Naive thymus-derived CD8-positive, alpha-beta T cell (primary cell): ENCODE data around the gene ZKSCAN1. TPM values are rescaled to one million over a fixed set of nuclear protein-coding genes. Genes with fewer than 3 reads are reported as not detected.

Experiments used
- ATAC-seq, 2 donors: fragments of 150-1000 bp; cut with Tn5 transposase in 1 of 2; sonication (Bioruptor Pico), chemical (Tn5 transposase) in 1 of 2; 1 replicate in 1 of 2; 2 replicates in 1 of 2; pipeline ENCODE4 v1.10.0; 2021; ENCODE audit warnings: mild to moderate bottlenecking in 2 of 2, moderate library complexity in 2 of 2
- POLR2A ChIA-PET: fragments of 350-600 bp; sonication (Branson Sonifier 250); formaldehyde crosslinking; loops from one replicate; lab custom pipeline; 2021; ENCODE audit warnings: antibody characterized with exemption; lab: Charles Lee
- DNase-seq, 10 donors: peaks; one replicate each; pipeline versions ENCODE4 v3.0.0 to v3.0.0-alpha.2; 2020 to 2022
- H3K27ac Mint-ChIP-seq, 10 donors: one replicate each; pipeline ENCODE4 v1.8.0; 2020 to 2022; ENCODE audit warnings: mild to moderate bottlenecking in 10 of 10, mixed read lengths in 10 of 10, moderate library complexity in 4 of 10, inconsistent platforms in 1 of 10
- H3K27me3 Mint-ChIP-seq, 5 donors: one replicate each; pipeline ENCODE4 v1.8.0; 2021 to 2022; ENCODE audit warnings: mixed read lengths in 5 of 5
- H3K36me3 Mint-ChIP-seq, 3 donors: one replicate each; pipeline ENCODE4 v1.8.0; 2020 to 2022; ENCODE audit warnings: mixed read lengths in 3 of 3, mild to moderate bottlenecking in 2 of 3, inconsistent platforms in 1 of 3
- H3K4me1 Mint-ChIP-seq, 4 donors: one replicate each; pipeline ENCODE4 v1.8.0; 2021 to 2022; ENCODE audit warnings: mixed read lengths in 4 of 4
- H3K4me3 Mint-ChIP-seq, 10 donors: one replicate each; pipeline ENCODE4 v1.8.0; 2020 to 2022; ENCODE audit warnings: mild to moderate bottlenecking in 10 of 10, mixed read lengths in 10 of 10, moderate library complexity in 6 of 10, inconsistent platforms in 1 of 10
- H3K9me3 Mint-ChIP-seq, 9 donors: one replicate each; pipeline ENCODE4 v1.8.0; 2020 to 2022; ENCODE audit warnings: mixed read lengths in 9 of 9, mild to moderate bottlenecking in 3 of 9, inconsistent platforms in 1 of 9, moderate library complexity in 1 of 9
- polyA plus RNA-seq, 3 donors: library from polyadenylated mRNA; unstranded; fragments of 300-500 nt; fragmentation: Illumina TruSeq; gene quantifications; one replicate each; pipeline ENCODE4 v1.2.3, GENCODE V29; 2021
- total RNA-seq, 8 experiments: library from RNA in 2 of 8; stranded (reverse) in 2 of 8; gene quantifications; one replicate each; pipeline ENCODE4 v1.2.3 and lab custom pipeline; 2021 to 2026

The ZKSCAN1 gene
- total and polyA plus RNA-seq, 5 experiments from 2014 or later = 39.1 to 108 (median 63.6) TPM

DNA sequence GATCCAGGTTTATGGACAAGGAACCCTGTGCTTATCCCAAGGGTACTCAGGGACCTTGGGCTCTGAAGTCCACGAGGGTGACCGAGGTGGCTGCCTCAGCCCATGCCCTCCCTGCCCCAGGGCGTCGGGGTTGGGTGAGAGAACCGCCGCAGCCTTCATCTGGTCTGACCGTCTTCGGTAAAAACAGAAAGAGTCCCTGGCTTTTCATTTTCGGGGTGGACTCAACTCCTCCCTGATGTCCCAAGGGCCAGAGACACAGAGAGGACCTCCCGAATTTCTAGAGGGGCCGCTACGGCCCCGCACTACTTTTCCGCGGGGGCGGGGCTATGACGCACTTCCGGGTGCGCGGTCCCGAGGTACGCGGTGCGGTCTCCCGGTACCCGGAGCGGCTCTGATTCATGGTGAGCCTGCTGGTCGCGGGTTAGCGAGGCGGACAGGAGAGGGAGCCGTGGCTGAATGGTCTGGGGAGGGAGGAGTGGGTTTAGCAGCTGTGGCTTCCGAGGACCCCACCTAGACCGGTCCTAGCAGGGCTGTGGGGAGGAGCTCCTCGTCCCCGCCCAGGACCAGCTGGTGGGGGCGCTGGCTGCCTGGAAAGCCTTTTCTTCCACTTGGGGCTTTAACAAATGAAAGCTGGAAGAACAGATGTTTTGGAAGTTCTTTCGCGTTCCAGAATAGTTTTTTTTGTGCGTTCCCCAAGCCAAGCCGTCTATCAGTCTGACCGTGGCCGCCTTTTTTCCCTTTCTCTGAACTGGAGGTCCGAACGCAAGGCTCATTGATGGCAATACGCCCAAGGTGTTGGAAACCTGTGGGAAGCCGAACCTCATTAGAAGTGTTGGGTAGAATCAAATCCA lies 34.3 kb downstream of the ZKSCAN1 start, which contains the start of gene ZSCAN21:
ZSCAN21 (plus strand) TSS at position 334 of the 851 bp plus-strand sequence. CDS start 7,233 bp downstream, outside the sequence.
- Mint-ChIP-seq H3K36me3 (peaks cover 0 to 2% (median 0%) of the 10 kb centered on the region in 3 donors), H3K4me1 (peaks cover 8 to 26% (median 18%) of the 10 kb centered on the region in 4 donors), H3K27ac (peak within 1 kb of the TSS; percentile 90 to 99 (median 98)), H3K4me3 (peak within 1 kb of the TSS; percentile 88 to 98 (median 94)), H3K27me3 (no peaks in the 10 kb centered on the region), H3K9me3 (no peaks in the 10 kb centered on the region)
- DNase-seq = peak; percentile 64 to 89 (median 76)
- peak; percentile 89 to 91 for ATAC-seq
- POLR2A ChIA-PET = interaction anchor here (0.6 to 1.6 kb wide), 13 partner anchors 9 to 491 kb away, joined by 3 to 7 read pairs (median 3); partner anchors contain the start of genes LAMTOR4, MBLAC1, ZKSCAN1 and ZNF655

- Mint-ChIP-seq H3K4me1 (peaks cover 7 to 24% (median 16%) of the 10 kb centered on the region in 4 donors), H3K27ac (peak overlapping the region in 4 of 10 donors; percentile 40 to 80 (median 56)), H3K9me3 (no peaks in the 10 kb centered on the region), H3K36me3 (peaks cover 0 to 2% (median 0%) of the 10 kb centered on the region in 3 donors), H3K27me3 (no peaks in the 10 kb centered on the region), H3K4me3 (peak overlapping the region; percentile 31 to 76 (median 56))
- POLR2A ChIA-PET = interaction anchor here (0.6 kb wide), 1 partner anchor 57 kb away, joined by 3 read pairs; no protein-coding TSS in a partner anchor
- DNase-seq (no peak), ATAC-seq (no peak)
These were observed 36.2 kb downstream of the ZKSCAN1 start for GRCh38 chr7:100051611-100052010.

DNA sequence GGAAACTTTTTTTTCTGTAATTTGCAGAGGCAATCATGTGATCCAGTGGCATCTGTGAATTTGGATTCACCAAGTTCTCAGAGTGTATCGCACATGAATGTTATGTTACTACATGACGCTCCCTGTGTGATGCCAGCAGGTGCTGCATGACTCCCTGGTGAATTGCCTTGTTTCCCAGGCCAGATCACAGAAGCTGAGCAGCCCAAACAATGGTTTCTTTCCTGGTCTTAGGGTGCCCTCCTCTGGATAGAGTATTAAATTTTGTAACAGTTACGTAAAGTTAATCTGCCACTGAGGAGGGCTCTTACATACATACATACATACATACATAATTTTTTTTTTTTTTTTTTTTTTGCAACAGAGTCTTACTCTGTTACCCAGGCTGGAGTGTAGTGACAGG lies 37.8 kb downstream of the ZKSCAN1 start:
- peaks cover 9 to 24% (median 16%) of the 10 kb centered on the region in 4 donors for H3K4me1 Mint-ChIP-seq
- no peak overlapping the region for H3K4me3 Mint-ChIP-seq
- no peak overlapping the region for H3K27ac Mint-ChIP-seq
- peak in 7 of 10 donors; percentile 7 to 55 (median 28) for DNase-seq
- H3K27me3 Mint-ChIP-seq = no peaks in the 10 kb centered on the region
- ATAC-seq = peak in 1 of 2 donors; percentile 24
- H3K9me3 Mint-ChIP-seq = no peaks in the 10 kb centered on the region
- POLR2A ChIA-PET = no interaction called here
- peaks cover 0 to 17% (median 0%) of the 10 kb centered on the region in 3 donors for H3K36me3 Mint-ChIP-seq

DNA sequence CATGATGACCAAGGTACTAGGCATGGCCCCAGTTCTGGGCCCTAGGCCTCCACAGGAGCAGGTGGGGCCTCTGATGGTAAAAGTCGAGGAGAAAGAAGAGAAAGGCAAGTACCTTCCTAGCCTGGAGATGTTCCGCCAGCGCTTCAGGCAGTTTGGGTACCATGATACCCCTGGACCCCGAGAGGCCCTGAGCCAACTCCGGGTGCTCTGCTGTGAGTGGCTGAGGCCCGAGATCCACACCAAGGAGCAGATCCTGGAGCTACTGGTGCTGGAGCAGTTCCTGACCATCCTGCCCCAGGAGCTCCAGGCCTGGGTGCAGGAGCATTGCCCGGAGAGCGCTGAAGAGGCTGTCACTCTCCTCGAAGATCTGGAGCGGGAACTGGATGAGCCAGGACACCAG lies 41.6 kb downstream of the ZKSCAN1 start:
- Mint-ChIP-seq H3K36me3 (peaks cover 0 to 33% (median 0%) of the 10 kb centered on the region in 3 donors), H3K27me3 (no peaks in the 10 kb centered on the region), H3K27ac (no peak overlapping the region), H3K4me1 (peaks cover 0 to 2% (median under 1%) of the 10 kb centered on the region in 4 donors), H3K4me3 (no peak overlapping the region), H3K9me3 (no peaks in the 10 kb centered on the region)
- POLR2A ChIA-PET = no interaction called here
- no peak for ATAC-seq
- DNase-seq = no peak

GRCh38 chr7:100059251-100059739 lies 43.9 kb downstream of the ZKSCAN1 start:
- DNase-seq (no peak), ATAC-seq (no peak)
- POLR2A ChIA-PET = interaction anchor here (0.8 kb wide), 1 partner anchor 16 kb away, joined by 3 read pairs; no protein-coding TSS in a partner anchor
- Mint-ChIP-seq H3K27ac (no peak overlapping the region), H3K36me3 (peaks cover 0 to 44% (median 6%) of the 10 kb centered on the region in 3 donors), H3K4me1 (peaks cover 0 to 2% (median 0%) of the 10 kb centered on the region in 4 donors), H3K27me3 (no peaks in the 10 kb centered on the region), H3K9me3 (no peaks in the 10 kb centered on the region), H3K4me3 (no peak overlapping the region)

- POLR2A ChIA-PET = no interaction called here
- Mint-ChIP-seq H3K27ac (peak overlapping the region in 4 of 10 donors; percentile 37 to 74 (median 54)), H3K9me3 (no peaks in the 10 kb centered on the region), H3K36me3 (peaks cover 0 to 46% (median 11%) of the 10 kb centered on the region in 3 donors), H3K27me3 (no peaks in the 10 kb centered on the region), H3K4me3 (no peak overlapping the region), H3K4me1 (peaks cover 0 to 2% (median 0%) of the 10 kb centered on the region in 4 donors)
- no peak for DNase-seq
- no peak for ATAC-seq
These were observed 46.3 kb downstream of the ZKSCAN1 start for GRCh38 chr7:100061518-100062193.

- no peak overlapping the region for H3K4me3 Mint-ChIP-seq
- POLR2A ChIA-PET = no interaction called here
- H3K27ac Mint-ChIP-seq = no peak overlapping the region
- peaks cover 0 to 32% (median 11%) of the 10 kb centered on the region in 3 donors for H3K36me3 Mint-ChIP-seq
- H3K27me3 Mint-ChIP-seq = no peaks in the 10 kb centered on the region
- DNase-seq = no peak
- no peak for ATAC-seq
- no peaks in the 10 kb centered on the region for H3K4me1 Mint-ChIP-seq
- H3K9me3 Mint-ChIP-seq = no peaks in the 10 kb centered on the region
These were observed 48.0 kb downstream of the ZKSCAN1 start for GRCh38 chr7:100063376-100063775.

- Mint-ChIP-seq H3K36me3 (peaks cover 0 to 25% (median 11%) of the 10 kb centered on the region in 3 donors), H3K4me3 (no peak overlapping the region), H3K4me1 (no peaks in the 10 kb centered on the region), H3K27ac (no peak overlapping the region), H3K27me3 (no peaks in the 10 kb centered on the region), H3K9me3 (no peaks in the 10 kb centered on the region)
- no peak for DNase-seq
- ATAC-seq = no peak
- POLR2A ChIA-PET = no interaction called here
These were observed 48.8 kb downstream of the ZKSCAN1 start for GRCh38 chr7:100064162-100064561.

DNA sequence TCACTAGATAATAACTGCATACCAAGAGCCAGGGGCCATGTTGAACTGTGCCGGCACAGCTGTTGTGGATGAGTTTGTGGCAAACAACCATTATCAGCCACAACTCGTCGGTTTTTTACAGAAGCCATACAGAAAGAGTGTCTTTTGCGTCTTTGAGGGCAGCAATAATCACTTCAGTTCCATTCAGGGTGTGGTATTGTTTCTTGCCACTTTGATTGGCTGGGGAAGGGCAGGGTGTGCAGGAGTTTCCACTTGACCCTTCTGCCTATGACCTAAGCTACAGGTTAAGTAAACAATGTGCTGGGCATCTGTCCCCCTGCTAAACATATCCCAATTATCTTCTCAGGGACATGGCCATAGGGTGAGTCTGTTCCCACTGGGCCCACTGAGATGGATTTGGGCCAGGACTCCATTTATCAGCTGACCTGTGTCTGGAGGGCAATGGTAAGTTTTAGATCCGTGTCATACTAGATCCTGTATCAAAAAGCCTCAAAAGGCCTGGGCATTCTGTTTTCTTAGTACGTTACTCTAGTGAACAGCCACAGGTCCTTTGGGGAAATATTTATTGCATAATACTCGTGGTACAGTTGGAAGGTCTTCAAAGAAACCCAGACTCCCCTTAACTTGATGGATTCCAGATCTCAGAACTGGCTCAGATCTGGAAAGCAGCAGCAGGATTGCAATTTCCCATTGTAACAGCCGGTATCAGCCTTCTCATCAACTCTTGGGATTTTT lies 50.2 kb downstream of the ZKSCAN1 start:
- Mint-ChIP-seq H3K27me3 (no peaks in the 10 kb centered on the region), H3K9me3 (peaks cover 0 to 9% (median 2%) of the 10 kb centered on the region in 9 donors), H3K36me3 (peaks cover 8 to 32% (median 22%) of the 10 kb centered on the region in 3 donors), H3K4me3 (no peak overlapping the region), H3K27ac (no peak overlapping the region), H3K4me1 (no peaks in the 10 kb centered on the region)
- no peak for DNase-seq
- POLR2A ChIA-PET = interaction anchor here (0.5 kb wide), 2 partner anchors 15 to 60 kb away, joined by 3 read pairs; no protein-coding TSS in a partner anchor
- ATAC-seq = no peak

DNA sequence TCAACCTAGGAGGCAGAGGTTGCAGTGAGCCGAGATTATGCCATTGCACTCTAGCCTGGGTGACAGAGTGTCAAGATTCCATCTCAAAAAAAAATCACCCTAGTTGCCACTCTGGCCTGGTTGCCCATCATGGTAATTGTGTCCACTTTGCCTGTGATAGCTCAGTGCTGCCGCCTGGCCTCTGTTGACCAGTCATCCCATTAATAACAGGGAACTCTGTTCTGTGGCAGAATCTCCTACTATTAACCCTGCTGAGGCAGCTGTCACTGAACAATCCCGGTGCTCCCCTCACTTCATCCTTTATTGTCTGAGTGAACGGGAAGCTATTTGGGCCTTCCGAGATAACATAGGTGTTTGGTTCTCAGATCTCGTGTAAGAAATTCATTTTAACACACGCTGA lies 51.6 kb downstream of the ZKSCAN1 start:
- Mint-ChIP-seq H3K4me3 (no peak overlapping the region), H3K27me3 (no peaks in the 10 kb centered on the region), H3K9me3 (peaks cover 0 to 23% (median 9%) of the 10 kb centered on the region in 9 donors), H3K4me1 (no peaks in the 10 kb centered on the region), H3K36me3 (peaks cover 21 to 41% (median 36%) of the 10 kb centered on the region in 3 donors), H3K27ac (peak overlapping the region in 2 of 10 donors; percentile 46 to 47)
- POLR2A ChIA-PET = no interaction called here
- DNase-seq (no peak), ATAC-seq (no peak)

DNA sequence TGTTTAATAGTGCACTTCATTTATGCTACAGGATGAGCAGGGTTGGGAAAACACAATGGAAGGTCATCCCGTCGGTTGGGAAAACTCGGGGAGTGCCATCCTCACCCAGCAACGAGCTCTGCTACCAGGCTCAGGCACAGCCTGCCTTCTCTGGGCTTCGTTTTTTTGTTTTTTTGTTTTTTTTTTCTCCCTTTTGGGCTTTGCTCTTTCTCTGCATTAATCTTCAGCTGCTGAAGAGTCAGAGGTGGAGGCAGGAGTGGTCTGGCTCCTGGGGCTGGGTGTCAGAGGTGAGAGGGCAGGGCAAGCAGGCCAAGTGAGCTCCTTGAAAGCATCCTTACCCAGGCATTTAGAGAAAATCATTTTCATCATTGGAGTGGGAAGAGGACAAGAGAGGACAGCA lies 54.6 kb downstream of the ZKSCAN1 start:
- Mint-ChIP-seq H3K27me3 (no peaks in the 10 kb centered on the region), H3K4me3 (no peak overlapping the region), H3K9me3 (peaks cover 0 to 36% (median 18%) of the 10 kb centered on the region in 9 donors), H3K4me1 (no peaks in the 10 kb centered on the region), H3K36me3 (peaks cover 28 to 58% (median 58%) of the 10 kb centered on the region in 3 donors), H3K27ac (no peak overlapping the region)
- POLR2A ChIA-PET = interaction anchor here (0.6 to 1.1 kb wide), 3 partner anchors 10 to 446 kb away, joined by 3 to 9 read pairs (median 4); no protein-coding TSS in a partner anchor
- ATAC-seq = no peak
- DNase-seq = no peak
